ENCODE measurements around the gene TMEM82.

GRCh38 chr1:15704526-15705183, 37.6 kb upstream of the TMEM82 start:
- TF ChIP-seq CTCF (IDR thresholded peaks at IDR 0.05; ENCODE audit: low read depth, low read length) (no peak), EZH2phosphoT487 (IDR thresholded peaks at IDR 0.05; ENCODE audit: low read depth) (no peak)
